GM12875 (cell line): ENCODE results near the gene MAPK6.
"Not testable (repeated sequence)": the region's sequence is repeated elsewhere in the genome, so short reads cannot be mapped to it uniquely, and the experiment has no call there.

ENCODE experiments used
- H3K4me3 ChIP-seq: one replicate; pipeline ENCODE4 v1.5.1; 2011; ENCODE audit warnings: low read depth, low read length, control low read depth
- CTCF ChIP-seq: IDR thresholded peaks from 2 replicates; pipeline ENCODE4 v1.5.1; 2011; ENCODE audit warnings: low read depth, mild to moderate bottlenecking, control low read depth, inconsistent platforms, low read length, moderate library complexity, borderline replicate concordance; ENCODE audit not compliant: insufficient read depth

The MAPK6 gene

GRCh38 chr15:52078197-52078875, 59.3 kb downstream of the MAPK6 start:
- no peak overlapping the region for H3K4me3 ChIP-seq
- no peak for TF ChIP-seq CTCF

- TF ChIP-seq CTCF: peak; percentile 85
- H3K4me3 ChIP-seq: no peak overlapping the region
Observed at GRCh38 chr15:52078876-52079700, 60.1 kb downstream of the MAPK6 start.

- no peak overlapping the region for H3K4me3 ChIP-seq
- TF ChIP-seq CTCF: no peak
Observed at GRCh38 chr15:52080031-52080430, 61.0 kb downstream of the MAPK6 start.

- H3K4me3 ChIP-seq: no peak overlapping the region
- TF ChIP-seq CTCF: no peak
Observed at GRCh38 chr15:52080706-52081392, 61.8 kb downstream of the MAPK6 start.

- no peak overlapping the region for H3K4me3 ChIP-seq
- TF ChIP-seq CTCF: no peak
Observed at GRCh38 chr15:52082197-52083036, 63.4 kb downstream of the MAPK6 start.

- H3K4me3 ChIP-seq: not testable (repeated sequence)
Observed at GRCh38 chr15:52083037-52083359, 64.0 kb downstream of the MAPK6 start.

- H3K4me3 ChIP-seq: no peak overlapping the region
- TF ChIP-seq CTCF: no peak
Observed at GRCh38 chr15:52083603-52084002, 64.6 kb downstream of the MAPK6 start.
